RPMI8226 (cell line): ENCODE measurements around the gene RNF133.
"Not testable (repeated sequence)": the region's sequence is repeated elsewhere in the genome, so short reads cannot be mapped to it uniquely, and the experiment has no call there.

Experiments used
- DNase-seq: peaks from one replicate; pipeline ENCODE4 v3.0.0-alpha.2; 2015

Gene RNF133

DNA sequence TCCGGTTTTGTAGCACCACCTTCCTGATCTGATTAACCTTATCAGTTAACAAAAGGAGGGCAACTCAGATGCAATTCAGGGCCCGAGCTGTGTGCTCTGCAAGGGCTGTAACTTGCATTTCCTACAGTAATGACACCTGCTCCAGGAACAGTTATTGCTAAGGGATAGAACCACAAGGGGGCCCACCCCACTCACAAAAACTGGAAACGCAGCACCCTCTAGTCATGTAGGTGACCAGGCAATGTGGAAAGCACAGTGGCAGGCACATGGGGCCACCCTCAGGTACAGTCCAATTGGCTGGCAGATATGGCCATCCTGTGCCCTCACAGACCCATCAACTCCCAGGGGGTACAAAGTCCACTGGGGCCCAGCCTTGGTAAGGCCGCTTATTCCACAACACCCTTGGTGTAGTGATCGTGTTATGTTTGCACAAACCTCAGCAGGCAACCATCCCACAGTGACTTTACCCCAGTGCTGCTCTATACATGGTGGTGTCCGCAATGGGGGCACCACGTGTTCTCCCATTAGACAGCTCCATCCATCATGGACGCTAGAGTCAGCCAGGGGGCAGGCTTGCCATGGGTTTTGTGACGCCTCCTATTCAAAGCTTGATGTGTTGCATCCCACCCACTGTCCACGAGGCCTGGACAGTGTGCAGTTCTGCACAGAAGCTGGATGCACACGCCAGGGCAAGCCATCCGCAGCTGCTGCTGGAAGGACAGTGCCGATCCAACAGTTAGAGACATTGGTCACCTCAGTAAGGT is 9.4 kb downstream of the RNF133 start:
- no peak for DNase-seq

GRCh38 chr7:122688400-122688998 is 10.4 kb downstream of the RNF133 start:
- no peak for DNase-seq

DNA sequence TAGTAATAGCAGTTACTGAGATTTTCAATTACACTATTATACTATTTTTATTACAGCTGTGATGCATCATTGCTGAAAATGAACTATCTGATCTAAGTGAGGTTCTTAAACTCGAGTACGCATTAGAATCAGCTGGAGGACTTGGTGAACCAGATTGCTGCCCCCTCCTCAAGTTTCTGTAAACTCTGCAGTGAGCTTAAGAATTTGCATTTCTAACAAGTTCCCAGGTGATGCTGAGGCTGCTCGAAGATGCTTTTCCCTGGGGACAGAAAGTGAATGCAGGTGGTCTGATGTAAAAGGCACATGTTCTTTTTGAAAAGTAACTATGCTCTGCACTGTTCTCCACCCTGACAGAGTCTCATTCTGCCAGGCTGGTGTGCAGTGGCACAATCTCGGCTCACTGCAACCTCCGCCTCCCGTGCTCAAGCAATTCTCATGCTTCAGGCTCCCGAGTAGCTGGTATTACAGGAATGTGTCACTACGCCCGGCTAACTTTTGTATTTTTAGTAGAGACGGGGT is 12.5 kb downstream of the RNF133 start:
- no peak for DNase-seq

- DNase-seq = no peak
These were observed 14.4 kb downstream of the RNF133 start for GRCh38 chr7:122684504-122684903.

GRCh38 chr7:122682815-122683550 is 15.9 kb downstream of the RNF133 start:
- DNase-seq = no peak

DNA sequence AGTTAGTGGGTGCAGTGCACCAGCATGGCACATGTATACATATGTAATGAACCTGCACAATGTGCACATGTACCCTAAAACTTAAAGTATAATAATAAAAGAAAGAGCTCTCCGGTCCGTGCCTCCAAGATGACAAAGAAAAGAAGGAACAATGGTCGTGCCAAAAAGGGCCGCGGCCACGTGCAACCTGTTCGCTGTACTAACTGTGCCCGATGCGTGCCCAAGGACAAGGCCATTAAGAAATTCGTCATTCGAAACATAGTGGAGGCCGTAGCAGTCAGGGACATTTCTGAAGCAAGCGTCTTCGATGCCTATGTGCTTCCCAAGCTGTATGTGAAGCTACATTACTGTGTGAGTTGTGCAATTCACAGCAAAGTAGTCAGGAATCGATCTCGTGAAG is 17.7 kb downstream of the RNF133 start:
- not testable (repeated sequence) for DNase-seq

GRCh38 chr7:122679813-122680212 is 19.1 kb downstream of the RNF133 start:
- no peak for DNase-seq

DNA sequence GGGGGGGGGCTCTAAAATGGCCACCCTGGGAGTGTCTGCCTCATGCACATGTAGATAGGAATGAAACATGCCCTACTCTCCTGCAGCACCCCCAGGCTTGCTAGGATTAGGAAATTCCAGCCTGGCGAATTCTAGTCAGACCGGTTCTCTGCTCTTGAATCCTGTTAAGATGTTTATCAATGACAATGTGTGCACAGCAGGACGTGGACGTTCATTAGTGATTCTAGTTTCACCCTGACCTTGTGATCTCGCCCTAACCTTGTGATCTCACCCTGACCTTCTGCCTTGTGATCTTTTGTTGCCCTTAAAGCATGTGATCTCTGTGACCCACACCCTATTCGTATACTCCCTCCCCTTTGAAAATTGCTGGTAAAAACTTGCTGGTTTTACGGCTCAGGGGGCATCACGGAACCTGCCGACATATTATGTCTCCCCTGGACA is 19.6 kb downstream of the RNF133 start:
- DNase-seq = not testable (repeated sequence)

GRCh38 chr7:122677149-122677548 is 21.8 kb downstream of the RNF133 start:
- no peak for DNase-seq

DNA sequence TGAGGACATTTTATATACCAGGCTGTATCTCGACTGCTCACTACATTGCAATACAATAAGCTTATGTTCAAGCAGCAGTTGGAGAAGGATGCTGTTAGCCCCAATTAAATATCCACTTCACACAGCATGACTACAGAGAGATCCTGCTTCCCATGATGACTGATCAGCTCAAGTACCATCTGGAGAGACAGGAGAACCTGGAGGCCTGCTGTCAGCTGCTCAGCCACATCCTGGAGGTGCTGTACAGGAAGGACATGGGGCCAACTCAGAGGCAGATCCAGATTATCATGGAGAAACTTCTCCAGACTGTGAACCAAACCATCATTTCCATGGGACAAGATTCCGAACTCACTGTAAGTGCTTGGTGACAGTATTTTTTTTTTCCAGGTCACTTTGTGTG is 22.5 kb downstream of the RNF133 start:
- no peak for DNase-seq

GRCh38 chr7:122675621-122676020 is 23.3 kb downstream of the RNF133 start:
- DNase-seq = no peak

DNA sequence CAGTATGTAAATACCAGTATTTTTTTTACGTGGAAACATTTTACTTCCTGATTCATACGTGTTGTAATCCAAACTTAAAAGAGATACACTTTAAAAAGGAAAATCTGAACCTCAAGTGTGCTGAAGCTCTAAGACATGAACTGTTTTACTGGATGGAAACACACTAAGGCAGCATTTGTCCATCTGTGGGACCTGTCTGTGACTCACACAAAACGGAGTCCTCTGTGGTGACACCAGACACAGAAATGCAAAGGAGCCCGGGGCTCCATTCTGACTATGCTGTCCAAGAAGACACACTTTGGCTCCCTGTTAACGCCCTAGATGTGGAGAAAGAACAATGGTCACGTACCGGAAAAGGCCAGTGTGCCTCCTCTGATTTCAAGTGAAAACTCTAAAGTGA is 23.9 kb downstream of the RNF133 start:
- DNase-seq = no peak

DNA sequence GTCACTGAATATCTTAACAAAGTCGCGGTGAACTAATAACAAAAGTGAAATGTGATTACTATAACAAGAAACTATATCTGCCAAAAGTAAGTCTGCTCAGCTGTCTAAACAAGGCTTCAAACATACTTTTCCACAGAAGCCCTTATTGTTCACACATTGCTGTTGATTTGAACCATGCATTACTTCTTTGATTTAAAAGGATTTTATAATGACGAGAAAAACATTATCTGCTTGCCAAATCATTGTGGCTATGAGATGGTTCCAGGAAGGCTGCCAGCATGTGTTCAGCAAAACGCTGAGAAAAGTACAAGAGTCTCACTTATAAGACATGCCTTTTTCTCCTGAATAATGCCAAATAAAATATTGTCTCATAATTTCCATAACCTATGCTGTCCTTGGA is 24.4 kb downstream of the RNF133 start:
- no peak for DNase-seq

- DNase-seq = no peak
These were observed 25.0 kb downstream of the RNF133 start for GRCh38 chr7:122673951-122674350.

GRCh38 chr7:122672536-122672935 is 26.4 kb downstream of the RNF133 start:
- DNase-seq = no peak

DNA sequence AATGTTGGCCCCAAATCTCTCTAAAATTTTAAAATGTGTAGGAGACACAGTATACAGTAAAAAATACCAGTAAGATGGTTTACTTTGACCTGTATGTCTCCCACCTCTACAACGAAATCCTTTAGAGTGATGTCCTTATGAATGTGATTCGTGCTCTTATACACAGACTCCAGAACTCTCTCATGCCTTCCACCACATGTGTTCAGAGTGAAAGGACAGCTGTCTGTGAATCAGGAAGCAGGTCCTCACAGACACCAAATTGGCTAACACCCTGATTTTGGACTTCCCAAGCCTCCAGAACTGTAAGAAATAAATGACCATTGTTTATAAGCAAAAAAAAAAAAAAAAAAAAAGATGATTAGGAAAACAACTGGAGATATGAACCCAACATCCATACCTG is 35.2 kb downstream of the RNF133 start:
- no peak for DNase-seq

DNA sequence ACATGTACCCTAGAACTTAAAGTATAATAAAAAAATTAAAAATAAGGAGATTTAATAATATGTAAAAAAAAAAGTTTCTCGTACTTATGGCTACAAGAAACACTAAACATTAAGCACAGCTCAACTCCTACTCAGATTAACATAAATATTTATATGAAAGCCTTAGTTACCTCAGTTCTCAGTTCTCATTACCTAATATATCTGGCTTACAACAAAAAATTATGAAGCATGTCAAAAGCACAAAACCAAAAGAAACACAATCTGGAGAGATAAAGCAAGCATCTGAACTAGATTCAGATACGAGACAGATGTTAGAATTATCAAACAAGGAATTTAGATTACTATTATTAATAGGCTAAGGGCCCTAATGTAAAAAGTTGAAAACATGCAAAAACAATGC is 40.1 kb downstream of the RNF133 start:
- DNase-seq = no peak

- DNase-seq = no peak
These were observed 45.2 kb downstream of the RNF133 start for GRCh38 chr7:122653685-122654084.

- DNase-seq = no peak
These were observed 46.0 kb downstream of the RNF133 start for GRCh38 chr7:122652876-122653275.

GRCh38 chr7:122651451-122651850 is 47.5 kb downstream of the RNF133 start:
- DNase-seq = no peak
